Mesothelial cell of epicardium (in vitro differentiated cells): ENCODE measurements around the gene POU2F1. TPM values are rescaled to one million over a fixed set of nuclear protein-coding genes. Genes with fewer than 3 reads are reported as not detected.

Experiments
- DNase-seq, 2 experiments: peaks; one replicate each; pipeline ENCODE4 v3.0.0; 2021; ENCODE audit warnings: low spot score in 2 of 2; ENCODE audit not compliant: unreplicated experiment in 2 of 2
- H3K27ac Mint-ChIP-seq: 2 replicates; pipeline ENCODE4 v1.8.0; 2021; ENCODE audit warnings: mixed read lengths
- H3K27me3 Mint-ChIP-seq: 2 replicates; pipeline ENCODE4 v1.8.0; 2021; ENCODE audit warnings: low read depth, mixed read lengths
- H3K36me3 Mint-ChIP-seq: 2 replicates; pipeline ENCODE4 v1.8.0; 2021; ENCODE audit warnings: mixed read lengths
- H3K4me1 Mint-ChIP-seq: 2 replicates; pipeline ENCODE4 v1.8.0; 2021; ENCODE audit warnings: mixed read lengths
- H3K4me3 Mint-ChIP-seq: 2 replicates; pipeline ENCODE4 v1.8.0; 2021; ENCODE audit warnings: mild to moderate bottlenecking, moderate library complexity, mixed read lengths
- H3K9me3 Mint-ChIP-seq: 2 replicates; pipeline ENCODE4 v1.8.0; 2021; ENCODE audit warnings: mixed read lengths
- CTCF ChIP-seq: fragments of 200-600 bp; sonication (generic); IDR thresholded peaks from one replicate; pipeline ENCODE4 v1.5.0; 2021; ENCODE audit warnings: antibody characterized with exemption; ENCODE audit not compliant: unreplicated experiment
- total RNA-seq: library from RNA; stranded (reverse); gene quantifications from 3 replicates; pipeline ENCODE4 v1.2.1, GENCODE V29; 2021

POU2F1 gene
- total RNA-seq, 1 donor from 2014 or later, result 32.8 TPM

DNA sequence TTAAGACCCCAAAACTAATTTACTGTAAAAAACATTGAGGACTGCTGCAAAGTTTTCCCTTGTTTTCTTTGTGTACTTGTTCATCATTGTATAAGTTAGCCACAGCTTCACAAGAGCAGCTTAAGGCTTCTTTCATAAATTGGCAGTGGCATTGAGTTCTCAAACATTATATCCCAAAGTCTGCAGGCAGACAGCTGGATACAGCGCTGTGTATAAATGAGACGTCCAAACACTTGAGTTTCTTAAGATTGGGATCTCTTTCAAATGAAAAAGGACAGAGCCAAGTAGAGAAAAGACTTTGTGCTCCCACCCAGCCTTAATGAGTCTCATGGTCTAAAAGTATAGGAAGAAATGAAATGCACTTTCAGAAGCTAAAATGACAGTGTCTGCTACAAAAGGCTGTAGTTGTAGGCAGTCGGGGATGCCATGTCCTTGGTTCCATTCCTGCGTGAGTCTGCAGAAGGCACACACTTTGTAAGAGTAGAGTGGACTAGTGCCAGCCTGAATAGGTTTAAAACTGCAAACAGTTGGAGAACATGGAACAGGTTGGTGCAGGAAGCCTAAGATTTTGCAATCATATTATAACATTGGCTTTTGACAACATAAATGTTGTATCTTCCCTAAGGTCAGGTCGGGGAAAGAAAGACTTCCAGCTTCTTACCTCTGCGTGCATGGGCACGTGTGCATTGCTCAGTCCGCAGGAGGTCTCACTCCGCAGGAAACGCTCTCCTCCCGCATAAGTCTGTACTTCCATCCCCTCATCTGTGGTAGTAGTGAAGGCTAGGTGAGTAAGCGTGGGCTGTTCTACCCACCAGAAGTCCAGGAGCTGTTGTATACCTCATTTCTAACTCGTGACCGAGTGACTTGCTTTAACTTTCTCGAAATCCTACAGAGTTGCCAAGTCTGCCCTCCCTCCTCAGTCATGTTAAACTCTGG, 203.3 kb downstream of the POU2F1 start:
- no peak for TF ChIP-seq CTCF
- no peak for DNase-seq
- no peak overlapping the region for H3K4me3 Mint-ChIP-seq
- H3K27me3 Mint-ChIP-seq, result no peaks in the 10 kb centered on the region
- peaks cover 2% of the 10 kb centered on the region for H3K4me1 Mint-ChIP-seq
- H3K27ac Mint-ChIP-seq, result no peak overlapping the region
- H3K36me3 Mint-ChIP-seq, result no peaks in the 10 kb centered on the region
- no peaks in the 10 kb centered on the region for H3K9me3 Mint-ChIP-seq

GRCh38 chr1:167425482-167425881, 204.8 kb downstream of the POU2F1 start:
- H3K4me1 Mint-ChIP-seq, result peaks cover 4% of the 10 kb centered on the region
- H3K4me3 Mint-ChIP-seq, result no peak overlapping the region
- H3K27me3 Mint-ChIP-seq, result no peaks in the 10 kb centered on the region
- no peaks in the 10 kb centered on the region for H3K36me3 Mint-ChIP-seq
- no peak for TF ChIP-seq CTCF
- no peak for DNase-seq
- no peak overlapping the region for H3K27ac Mint-ChIP-seq
- H3K9me3 Mint-ChIP-seq, result no peaks in the 10 kb centered on the region

- no peak for DNase-seq
- Mint-ChIP-seq H3K9me3 (no peaks in the 10 kb centered on the region), H3K4me3 (no peak overlapping the region), H3K4me1 (peaks cover 6% of the 10 kb centered on the region), H3K27ac (no peak overlapping the region), H3K36me3 (no peaks in the 10 kb centered on the region), H3K27me3 (no peaks in the 10 kb centered on the region)
- TF ChIP-seq CTCF, result no peak
These were observed 206.0 kb downstream of the POU2F1 start for GRCh38 chr1:167426716-167427115.

- H3K27ac Mint-ChIP-seq, result no peak overlapping the region
- no peaks in the 10 kb centered on the region for H3K36me3 Mint-ChIP-seq
- no peak for TF ChIP-seq CTCF
- no peaks in the 10 kb centered on the region for H3K27me3 Mint-ChIP-seq
- H3K4me1 Mint-ChIP-seq, result peaks cover 6% of the 10 kb centered on the region
- H3K9me3 Mint-ChIP-seq, result no peaks in the 10 kb centered on the region
- DNase-seq, result no peak
- no peak overlapping the region for H3K4me3 Mint-ChIP-seq
These were observed 207.2 kb downstream of the POU2F1 start for GRCh38 chr1:167427848-167428247.

DNA sequence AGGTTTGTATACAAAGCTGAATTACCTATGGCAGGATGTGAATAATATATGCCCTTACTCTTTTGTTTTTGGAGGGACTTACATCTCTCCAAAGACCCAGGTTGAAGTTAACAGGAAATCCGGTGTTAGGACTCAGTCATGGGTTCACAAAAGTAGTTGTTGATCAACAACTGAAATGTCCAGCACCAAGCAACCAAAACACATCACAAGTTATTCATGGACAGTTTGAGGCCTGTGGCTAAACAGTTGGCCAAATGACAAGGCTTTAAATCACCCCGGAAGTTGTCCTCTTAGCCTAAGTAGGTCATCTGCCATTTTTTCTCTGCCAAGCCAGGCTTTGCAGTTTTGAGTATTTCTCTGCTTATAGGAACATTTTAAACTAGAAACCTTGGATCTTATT, 207.7 kb downstream of the POU2F1 start:
- Mint-ChIP-seq H3K27me3 (no peaks in the 10 kb centered on the region), H3K9me3 (no peaks in the 10 kb centered on the region), H3K27ac (no peak overlapping the region), H3K4me1 (peaks cover 6% of the 10 kb centered on the region), H3K36me3 (no peaks in the 10 kb centered on the region), H3K4me3 (no peak overlapping the region)
- DNase-seq, result no peak
- TF ChIP-seq CTCF, result no peak
